Stimulated activated CD4-positive, alpha-beta T cell treated with anti-CD3 and anti-CD28 coated beads, Interleukin-4, amount 100 ng/mL, for 1 hour (primary cell): ENCODE data around the gene HMX3.
"Not testable (repeated sequence)": the region's sequence is repeated elsewhere in the genome, so short reads cannot be mapped to it uniquely, and the experiment has no call there.

ENCODE experiments used
- DNase-seq: peaks from one replicate; pipeline ENCODE4 v3.0.0-alpha.2; 2020

The HMX3 gene

DNA sequence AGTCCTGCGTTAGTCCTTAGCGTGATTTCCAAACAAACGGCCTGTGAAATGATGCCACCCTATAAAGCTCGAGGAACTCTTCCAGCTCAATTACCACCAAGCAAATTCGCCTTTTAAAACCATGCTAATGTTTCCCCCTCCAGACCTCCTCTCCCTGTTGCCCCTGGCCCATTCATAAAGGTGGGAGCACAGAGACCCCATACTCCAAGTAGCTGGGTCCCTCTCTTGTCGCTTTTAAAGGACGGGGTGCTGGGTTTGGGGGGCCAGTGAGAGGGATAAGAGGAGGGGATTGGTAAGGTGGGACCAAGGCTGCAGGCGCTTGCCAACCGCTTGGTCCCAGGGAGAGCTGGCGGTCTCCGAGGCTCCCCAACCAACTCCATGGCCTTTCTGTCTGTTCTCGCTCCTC lies 13.4 kb downstream of the HMX3 start:
- no peak for DNase-seq

DNA sequence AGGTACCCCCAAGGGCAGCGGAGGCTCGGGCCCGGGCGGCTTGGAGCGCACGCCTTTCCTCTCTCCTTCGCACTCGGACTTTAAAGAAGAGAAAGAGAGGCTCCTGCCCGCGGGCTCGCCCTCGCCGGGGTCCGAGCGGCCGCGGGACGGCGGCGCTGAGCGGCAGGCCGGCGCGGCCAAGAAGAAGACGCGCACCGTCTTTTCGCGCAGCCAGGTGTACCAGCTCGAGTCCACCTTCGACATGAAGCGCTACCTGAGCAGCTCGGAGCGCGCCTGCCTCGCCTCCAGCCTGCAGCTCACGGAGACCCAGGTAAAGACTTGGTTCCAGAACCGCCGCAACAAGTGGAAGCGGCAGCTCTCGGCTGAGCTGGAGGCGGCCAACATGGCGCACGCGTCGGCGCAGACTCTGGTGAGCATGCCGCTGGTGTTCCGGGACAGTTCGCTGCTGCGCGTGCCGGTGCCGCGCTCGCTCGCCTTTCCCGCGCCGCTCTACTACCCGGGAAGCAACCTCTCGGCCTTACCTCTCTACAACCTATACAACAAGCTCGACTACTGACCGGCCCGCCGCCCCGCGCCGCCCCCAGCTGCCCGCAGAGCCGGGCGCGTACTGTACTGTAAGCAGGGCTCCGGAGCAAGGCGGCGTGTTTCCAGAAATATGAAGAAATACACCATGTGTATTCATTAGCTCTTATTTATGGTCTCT lies 13.9 kb downstream of the HMX3 start:
- peak; percentile 63 for DNase-seq

DNA sequence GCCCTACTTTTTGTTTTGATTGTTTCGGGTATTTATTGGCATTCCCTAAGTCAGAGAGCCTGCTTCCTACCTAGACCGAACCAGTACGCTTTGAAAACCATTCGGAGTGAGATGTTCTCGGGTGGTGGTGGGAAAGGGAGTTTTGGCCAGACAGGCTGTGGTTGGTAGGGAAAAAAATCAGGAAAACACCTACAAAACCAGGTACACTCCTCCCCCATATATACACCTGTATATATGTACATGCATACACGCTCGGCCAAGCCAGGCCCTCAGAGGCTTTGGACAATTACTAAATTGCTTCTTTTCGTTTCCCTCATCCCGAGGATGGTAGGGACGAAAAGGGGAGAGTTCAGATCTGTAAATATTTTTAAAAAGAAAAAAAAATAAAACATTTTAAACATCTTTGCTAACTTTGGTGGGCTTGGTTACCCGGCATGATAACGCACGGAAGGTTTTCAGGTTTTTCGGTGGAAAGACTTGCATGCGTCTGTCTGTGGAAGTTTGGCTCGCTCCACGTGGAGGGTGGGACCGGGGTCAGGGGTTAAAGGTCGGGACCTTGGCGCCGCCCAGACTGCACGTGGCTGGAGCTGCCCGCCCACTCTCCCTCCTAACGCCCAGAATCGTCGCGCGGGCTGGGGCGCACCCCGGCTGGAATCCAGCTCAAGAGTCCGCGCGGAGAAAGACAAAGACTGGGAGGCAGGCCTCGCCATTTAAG lies 14.7 kb downstream of the HMX3 start:
- DNase-seq = no peak

- no peak for DNase-seq
Observed at GRCh38 chr10:123150986-123151736, 15.4 kb downstream of the HMX3 start.

DNA sequence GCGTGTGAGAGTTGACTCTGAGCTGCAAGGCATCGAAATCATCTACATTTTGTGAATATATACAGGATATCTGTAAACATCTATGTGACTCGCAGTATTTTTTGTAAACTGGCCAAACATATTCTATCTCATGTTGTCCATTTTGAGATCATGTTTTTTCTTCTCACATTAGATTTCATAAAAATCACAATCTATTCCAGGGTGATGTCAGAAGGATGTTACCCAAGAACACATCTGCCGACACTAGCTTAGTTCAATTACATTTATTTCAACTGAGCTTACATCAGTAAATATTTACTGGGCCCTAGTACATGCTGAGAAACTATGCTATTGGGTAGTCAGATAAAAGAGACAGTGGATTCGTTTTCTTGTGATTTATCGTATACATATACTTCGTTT lies 16.0 kb downstream of the HMX3 start:
- no peak for DNase-seq

- DNase-seq = no peak
Observed at GRCh38 chr10:123153486-123154091, 17.8 kb downstream of the HMX3 start.

- DNase-seq = peak; percentile 90
Observed at GRCh38 chr10:123154092-123154710, 18.4 kb downstream of the HMX3 start, which contains the start of gene BUB3. Gene BUB3 (plus strand): TSS chr10:123154402. CDS start chr10:123154918, 516 bp downstream.

DNA sequence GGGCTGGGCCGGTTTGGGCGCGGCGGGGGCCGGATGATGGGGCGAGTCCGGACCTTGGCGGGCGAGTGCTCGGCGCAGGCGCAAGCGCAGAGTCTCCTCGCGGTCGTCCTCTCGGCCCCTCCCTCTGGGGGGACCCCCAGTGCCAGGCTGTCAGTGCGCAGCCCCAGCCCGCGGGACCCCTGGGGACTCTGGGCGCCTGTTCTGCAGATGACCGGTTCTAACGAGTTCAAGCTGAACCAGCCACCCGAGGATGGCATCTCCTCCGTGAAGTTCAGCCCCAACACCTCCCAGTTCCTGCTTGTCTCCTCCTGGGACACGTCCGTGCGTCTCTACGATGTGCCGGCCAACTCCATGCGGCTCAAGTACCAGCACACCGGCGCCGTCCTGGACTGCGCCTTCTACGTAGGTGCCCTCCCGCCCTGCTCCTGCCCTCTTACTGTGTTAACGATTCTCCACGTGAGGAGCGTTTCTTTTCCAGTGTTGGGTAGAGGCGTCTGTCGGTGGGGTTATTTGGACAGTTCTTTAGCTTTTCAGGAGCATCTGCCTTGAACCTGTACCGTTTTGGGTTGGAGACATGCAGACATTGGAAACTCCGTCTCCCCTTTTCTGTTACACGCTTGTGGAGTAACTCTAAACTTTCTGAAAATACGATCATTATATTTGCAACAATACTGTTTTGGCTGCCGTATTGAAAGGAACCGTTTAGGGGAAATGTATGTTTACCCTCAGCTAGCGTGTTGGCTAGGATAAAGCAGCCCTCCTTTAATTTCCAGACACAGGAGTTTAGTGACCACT lies 19.1 kb downstream of the HMX3 start:
- DNase-seq = no peak

DNA sequence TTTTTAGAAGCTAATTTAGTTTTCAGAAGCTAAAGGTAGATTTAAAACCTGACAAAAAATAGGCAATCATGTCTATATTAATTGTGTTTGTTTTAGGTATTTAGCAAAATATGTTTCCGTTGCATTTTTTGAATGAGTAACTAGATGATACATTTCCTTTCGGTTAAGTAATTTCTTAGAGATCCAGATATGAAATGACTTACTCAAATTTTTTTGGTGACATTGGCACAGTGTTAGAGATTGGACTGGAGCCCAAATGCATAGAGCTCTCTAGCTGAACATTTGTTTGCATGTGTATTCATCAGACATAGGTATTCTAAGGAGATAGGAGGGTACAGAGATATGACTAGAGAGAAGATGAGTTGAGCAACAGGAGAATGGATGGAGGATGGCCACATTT lies 20.3 kb downstream of the HMX3 start:
- DNase-seq = no peak

- no peak for DNase-seq
Observed at GRCh38 chr10:123157210-123157609, 21.4 kb downstream of the HMX3 start.

DNA sequence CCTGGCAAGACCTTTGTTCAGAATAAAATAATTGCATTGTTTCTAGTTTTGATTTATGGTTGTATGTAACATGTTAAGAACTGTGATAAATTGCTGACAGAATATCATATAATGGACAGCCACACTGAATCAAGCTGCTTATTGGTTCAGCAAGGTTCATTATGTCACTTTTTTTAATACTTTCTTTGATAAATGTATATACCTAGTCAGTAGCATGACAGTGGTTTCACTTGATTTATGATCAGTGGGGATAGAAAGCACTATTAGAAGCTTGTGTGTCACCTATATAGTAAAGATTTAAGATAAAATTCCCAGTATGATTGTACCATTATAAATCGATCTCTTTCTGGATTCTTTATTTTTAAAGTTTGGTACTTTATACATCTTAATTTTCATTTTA lies 22.9 kb downstream of the HMX3 start:
- DNase-seq = no peak

DNA sequence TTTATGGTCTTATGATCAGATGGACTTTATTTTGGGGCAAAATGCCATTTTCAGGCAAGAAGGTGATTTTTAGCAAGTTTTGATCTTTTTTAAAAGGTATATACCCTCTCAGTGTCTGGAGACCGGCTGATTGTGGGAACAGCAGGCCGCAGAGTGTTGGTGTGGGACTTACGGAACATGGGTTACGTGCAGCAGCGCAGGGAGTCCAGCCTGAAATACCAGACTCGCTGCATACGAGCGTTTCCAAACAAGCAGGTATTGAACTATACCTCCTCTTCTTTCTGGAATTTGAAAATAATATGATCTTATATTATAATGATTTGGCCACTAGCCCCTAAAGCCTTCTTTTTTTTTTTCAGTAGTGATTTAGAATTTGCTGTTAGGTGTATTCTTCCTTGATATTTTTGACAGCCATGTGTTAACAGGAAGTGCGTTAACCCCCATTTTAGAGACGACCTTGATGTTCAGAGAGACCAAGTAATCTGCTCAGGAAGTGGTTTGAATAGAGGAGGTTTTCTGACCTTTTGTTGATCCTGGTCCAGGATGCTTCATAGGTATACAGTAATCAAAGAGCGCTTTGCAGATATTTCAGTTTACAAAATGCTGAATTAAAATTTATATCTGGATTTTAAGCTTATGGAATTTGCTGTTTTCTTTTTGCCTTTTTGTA lies 24.7 kb downstream of the HMX3 start:
- DNase-seq = no peak

DNA sequence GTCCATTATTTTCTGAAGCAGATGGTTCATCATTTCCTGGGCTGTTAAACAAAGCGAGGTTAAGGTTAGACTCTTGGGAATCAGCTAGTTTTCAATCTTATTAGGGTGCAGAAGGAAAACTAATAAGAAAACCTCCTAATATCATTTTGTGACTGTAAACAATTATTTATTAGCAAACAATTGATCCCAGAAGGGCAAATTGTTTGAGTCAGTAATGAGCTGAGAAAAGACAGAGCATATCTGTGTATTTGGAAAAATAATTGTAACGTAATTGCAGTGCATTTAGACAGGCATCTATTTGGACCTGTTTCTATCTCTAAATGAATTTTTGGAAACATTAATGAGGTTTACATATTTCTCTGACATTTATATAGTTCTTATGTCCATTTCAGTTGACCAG lies 28.5 kb downstream of the HMX3 start:
- DNase-seq = no peak

DNA sequence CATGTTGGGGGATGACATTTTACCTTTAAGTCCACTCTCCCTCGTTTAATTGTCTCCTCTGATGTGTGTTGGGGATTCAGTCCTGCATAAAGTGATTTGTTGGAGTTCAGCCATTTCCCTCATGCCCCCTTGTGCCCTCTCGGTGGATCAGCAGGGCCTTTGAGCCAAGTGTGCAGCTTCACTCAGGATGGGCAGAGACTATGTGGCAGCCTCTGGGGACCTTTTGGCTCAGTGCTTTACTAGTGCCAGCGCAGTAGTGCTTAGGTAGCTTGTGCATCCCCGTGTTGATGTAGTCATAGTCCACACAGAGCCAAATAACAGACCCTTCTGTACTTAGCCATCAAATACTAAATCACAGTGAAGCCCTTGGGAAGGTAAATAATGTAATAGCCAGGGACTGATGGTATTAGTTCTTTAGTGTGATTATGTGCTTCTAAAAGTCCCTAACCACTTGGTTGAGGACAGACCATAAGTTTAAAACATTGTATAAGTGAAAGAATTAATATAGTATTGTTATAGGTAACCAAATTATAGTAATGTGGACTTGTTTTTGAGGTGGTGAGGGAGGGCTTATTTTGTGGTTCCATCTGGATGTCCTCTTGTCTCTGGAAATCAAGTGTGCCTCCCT lies 29.8 kb downstream of the HMX3 start:
- DNase-seq = no peak

DNA sequence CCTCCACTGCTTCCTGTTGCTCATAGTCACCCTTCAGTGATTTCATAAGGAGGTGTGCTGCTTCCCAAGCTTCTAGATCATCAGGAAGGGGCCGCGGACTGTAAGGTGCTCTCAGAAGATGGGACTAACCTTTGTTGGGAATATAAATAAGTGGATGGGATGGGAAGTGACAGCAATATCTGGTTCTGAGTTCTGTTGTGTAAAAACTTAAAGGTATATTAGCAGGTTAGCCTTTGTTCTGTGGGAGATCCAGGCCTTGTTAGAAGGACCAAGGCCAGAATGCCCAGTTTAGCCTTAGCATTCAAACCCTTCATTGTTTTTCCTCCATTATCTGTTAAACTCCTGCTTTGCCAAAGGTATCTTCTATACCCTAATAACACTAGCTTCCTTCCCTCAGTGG lies 30.8 kb downstream of the HMX3 start:
- no peak for DNase-seq

DNA sequence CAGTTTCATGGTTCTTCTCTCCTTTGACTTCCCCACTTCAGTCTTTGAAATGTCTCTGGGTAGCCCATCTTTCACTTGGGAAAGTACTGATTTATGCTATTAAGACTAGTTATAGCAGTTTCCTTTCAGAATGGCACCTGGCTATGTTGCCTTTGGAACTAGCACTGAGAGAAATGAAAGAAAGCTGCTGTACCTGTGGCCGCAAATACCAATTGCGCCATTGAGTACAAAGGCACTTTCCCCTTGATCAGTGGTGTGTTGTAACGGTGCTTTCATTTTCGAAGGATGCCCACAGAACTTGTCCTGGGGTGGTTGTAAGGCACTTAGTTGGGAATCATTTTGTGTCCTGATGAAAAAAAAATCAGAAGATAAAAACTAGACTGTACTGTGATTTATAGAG lies 35.2 kb downstream of the HMX3 start:
- DNase-seq = no peak

DNA sequence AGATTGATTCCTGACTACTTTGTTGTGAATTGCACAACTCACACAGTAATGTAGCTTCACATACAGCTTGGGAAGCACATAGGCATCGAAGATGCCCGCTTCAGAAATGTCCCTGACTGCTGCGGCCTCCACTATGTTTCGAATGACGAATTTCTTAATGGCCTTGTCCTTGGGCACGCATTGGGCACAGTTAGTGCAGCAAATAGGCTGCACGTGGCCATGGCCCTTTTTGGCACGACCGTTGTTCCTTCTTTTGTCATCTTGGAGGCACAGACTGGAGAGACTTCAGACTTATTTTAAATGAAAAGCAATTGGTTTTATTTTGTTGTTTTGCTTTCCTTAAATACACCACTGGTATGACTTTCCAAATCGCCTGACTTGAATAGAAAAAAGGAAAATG lies 35.8 kb downstream of the HMX3 start:
- DNase-seq = not testable (repeated sequence)

- DNase-seq = no peak
Observed at GRCh38 chr10:123175389-123176387, 39.9 kb downstream of the HMX3 start.

DNA sequence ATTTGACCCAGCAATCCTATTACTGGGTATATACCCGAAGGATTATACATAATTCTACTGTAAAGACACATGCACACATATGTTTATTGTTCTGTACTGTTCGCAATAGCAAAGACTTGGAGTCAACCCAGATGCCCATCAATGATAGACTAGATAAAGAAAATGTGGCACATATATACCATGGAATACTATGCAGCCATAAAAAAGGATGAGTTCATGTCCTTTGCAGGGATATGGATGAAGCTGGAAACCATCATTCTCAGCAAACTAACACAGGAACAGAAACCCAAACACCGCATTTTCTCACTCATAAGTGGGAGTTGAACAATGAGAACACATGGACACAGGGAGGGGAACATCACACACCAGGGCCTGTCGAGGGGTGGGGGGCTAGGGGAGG lies 42.6 kb downstream of the HMX3 start:
- not testable (repeated sequence) for DNase-seq
